OCI-LY7 (cell line): ENCODE measurements around the gene ERC1. TPM values are rescaled to one million over a fixed set of nuclear protein-coding genes. Genes with fewer than 3 reads are reported as not detected.
"Not testable (repeated sequence)": the region's sequence is repeated elsewhere in the genome, so short reads cannot be mapped to it uniquely, and the experiment has no call there.

Experiments used
- BruUV-seq: library from RNA; stranded (reverse); fragments of 400-500 nt; replicated peaks from 2 replicates; lab custom pipeline; 2021; lab: Mats Ljungman, UMichigan
- CTCF ChIA-PET: fragments of 300-600 bp; sonication (Branson Sonifier 250); formaldehyde crosslinking; loops from one replicate; lab custom pipeline; 2022; ENCODE audit warnings: antibody characterized with exemption; ENCODE audit not compliant: unreplicated experiment; lab: Charles Lee
- POLR2A ChIA-PET: fragments of 300-600 bp; sonication (Branson Sonifier 250); formaldehyde crosslinking; loops from one replicate; lab custom pipeline; 2022; ENCODE audit warnings: antibody characterized with exemption; lab: Charles Lee
- DNase-seq: peaks from one replicate; pipeline ENCODE4 v3.0.0-alpha.2; 2015; ENCODE audit warnings: low spot score
- H2AFZ ChIP-seq: fragments of 200-600 bp; sonication (generic), shearing (Covaris generic); 2 replicates; pipeline ENCODE4 v1.6.1; 2014; ENCODE audit warnings: mild to moderate bottlenecking, antibody characterized with exemption, low read length, moderate library complexity
- H3K27ac ChIP-seq: fragments of 200-600 bp; sonication (generic); 2 replicates; pipeline ENCODE4 v1.5.1; 2014; ENCODE audit warnings: mixed run types, low read depth, mild to moderate bottlenecking, moderate library complexity, low read length, inconsistent platforms; ENCODE audit not compliant: poor library complexity, severe bottlenecking
- H3K36me3 ChIP-seq: fragments of 200-600 bp; sonication (generic); 2 replicates; pipeline ENCODE4 v1.6.1; 2014; ENCODE audit warnings: mild to moderate bottlenecking, antibody characterized with exemption, low read length, moderate library complexity, mixed read lengths; ENCODE audit not compliant: insufficient read depth
- H3K4me1 ChIP-seq: fragments of 200-600 bp; sonication (generic); 2 replicates; pipeline ENCODE4 v1.5.1; 2014; ENCODE audit warnings: mild to moderate bottlenecking, low read length; ENCODE audit not compliant: insufficient read depth, poor library complexity, severe bottlenecking
- H3K4me2 ChIP-seq: fragments of 200-600 bp; sonication (generic); 2 replicates; pipeline ENCODE4 v1.6.1; 2014; ENCODE audit warnings: mild to moderate bottlenecking, low read length
- H3K4me3 ChIP-seq: fragments of 200-600 bp; sonication (generic); 2 replicates; pipeline ENCODE4 v1.5.1; 2014; ENCODE audit warnings: mild to moderate bottlenecking, low read depth, low read length; ENCODE audit not compliant: poor library complexity, severe bottlenecking
- H3K79me2 ChIP-seq: fragments of 200-600 bp; sonication (generic); 2 replicates; pipeline ENCODE4 v1.6.1; 2016; ENCODE audit warnings: low read depth, mild to moderate bottlenecking, low read length, moderate library complexity, mixed read lengths; ENCODE audit not compliant: insufficient read depth
- H3K9me2 ChIP-seq: fragments of 200-600 bp; sonication (generic); 2 replicates; pipeline ENCODE4 v1.6.1; 2016; ENCODE audit warnings: mild to moderate bottlenecking, low read length, mixed read lengths; ENCODE audit not compliant: insufficient read depth
- H3K9me3 ChIP-seq: fragments of 200-600 bp; sonication (generic); 2 replicates; pipeline ENCODE4 v1.6.1; 2014; ENCODE audit warnings: mild to moderate bottlenecking, mixed run types, low read length, mixed read lengths
- H4K20me1 ChIP-seq: fragments of 200-600 bp; sonication (generic); 2 replicates; pipeline ENCODE4 v1.6.1; 2014; ENCODE audit warnings: mild to moderate bottlenecking, antibody characterized with exemption, low read length, moderate library complexity, mixed read lengths; ENCODE audit not compliant: insufficient read depth
- CTCF ChIP-seq: fragments of 200-600 bp; sonication (generic); conservative IDR thresholded peaks from 2 replicates; pipeline ENCODE4 v1.5.1; 2014; ENCODE audit warnings: mild to moderate bottlenecking, antibody characterized with exemption, low read length, moderate library complexity, mixed read lengths
- EZH2phosphoT487 ChIP-seq: fragments of 200-600 bp; sonication (generic); IDR thresholded peaks from 2 replicates; pipeline ENCODE4 v1.6.1; 2018; ENCODE audit warnings: low read depth, borderline replicate concordance, mild to moderate bottlenecking, mixed run types, antibody characterized with exemption, low read length, moderate library complexity, mixed read lengths
- intact Hi-C: fragments of 100-400 bp; cut with micrococcal nuclease; formaldehyde crosslinking; loops from one replicate; pipeline ENCODE4 v1.10.0; 2022; ENCODE audit not compliant: unreplicated experiment
- total RNA-seq, 2 experiments: library from RNA; depleted of rRNA in 1 of 2; stranded (reverse); fragments of >200 nt in 1 of 2; shearing (Covaris generic) in 1 of 2; gene quantifications; 2 replicates each; pipeline ENCODE4 v1.2.3, GENCODE V29; 2014 to 2022

ERC1 gene
- total RNA-seq, 2 experiments from 2014 or later: 26.9 to 86.9 TPM

- Histone ChIP-seq H3K9me3 (no peaks in the 10 kb centered on the region), H4K20me1 (no peaks in the 10 kb centered on the region), H3K36me3 (no peaks in the 10 kb centered on the region), H3K9me2 (no peaks in the 10 kb centered on the region), H3K27ac (no peak overlapping the region), H3K4me3 (no peak overlapping the region), H3K4me1 (no peaks in the 10 kb centered on the region), H3K79me2 (peaks cover 12% of the 10 kb centered on the region; the same call in 1 of the 2 replicates), H3K4me2 (no peak overlapping the region), H2AFZ (no peak overlapping the region)
- intact Hi-C loops: no loop called here
- no peak for DNase-seq
- no TSS peak for BruUV-seq
- CTCF ChIA-PET: no interaction called here
- POLR2A ChIA-PET: interaction anchor here (0.6 kb wide), 1 partner anchor 417 kb away, joined by 3 read pairs; no protein-coding TSS in a partner anchor
- TF ChIP-seq CTCF: no peak
- TF ChIP-seq EZH2phosphoT487: no peak
These were observed 59.2 kb downstream of the ERC1 start for GRCh38 chr12:1050059-1050707.

- H3K27ac ChIP-seq, DNase-seq, H3K36me3 ChIP-seq, intact Hi-C loops, H3K9me3 ChIP-seq, H3K4me1 ChIP-seq, H3K9me2 ChIP-seq, H3K79me2 ChIP-seq, H3K4me2 ChIP-seq, CTCF ChIA-PET, BruUV-seq, H3K4me3 ChIP-seq, H4K20me1 ChIP-seq, H2AFZ ChIP-seq: not testable (repeated sequence)
- POLR2A ChIA-PET: interaction anchor here (1.0 kb wide), 1 partner anchor 11 kb away, joined by 3 read pairs; no protein-coding TSS in a partner anchor
These were observed 60.6 kb downstream of the ERC1 start for GRCh38 chr12:1051672-1052071.

- Histone ChIP-seq H2AFZ (no peak overlapping the region), H3K79me2 (peaks cover 14% of the 10 kb centered on the region; the same call in 1 of the 2 replicates), H3K4me1 (no peaks in the 10 kb centered on the region), H3K4me3 (no peak overlapping the region), H3K27ac (no peak overlapping the region), H3K9me3 (peaks cover 10% of the 10 kb centered on the region; the same call in 1 of the 2 replicates), H4K20me1 (no peaks in the 10 kb centered on the region), H3K36me3 (no peaks in the 10 kb centered on the region), H3K9me2 (no peaks in the 10 kb centered on the region), H3K4me2 (no peak overlapping the region)
- POLR2A ChIA-PET: interaction anchor here (1.1 kb wide), 1 partner anchor 20 kb away, joined by 3 read pairs; no protein-coding TSS in a partner anchor
- DNase-seq: no peak
- no TSS peak for BruUV-seq
- CTCF ChIA-PET: no interaction called here
- intact Hi-C loops: no loop called here
- TF ChIP-seq CTCF: no peak
- no peak for TF ChIP-seq EZH2phosphoT487
These were observed 62.7 kb downstream of the ERC1 start for GRCh38 chr12:1053690-1054089.
